NCI-H2196 treated with DMSO at 0.1 percent for 48 hours (cell line): ENCODE data around the gene STX1A.
A peak's percentile ranks its signal among the peaks of the same experiment; 100 is the strongest.
"Not testable (repeated sequence)": the region's sequence is repeated elsewhere in the genome, so short reads cannot be mapped to it uniquely, and the experiment has no call there.

Experiments used
- DNase-seq: peaks from one replicate; lab custom pipeline; 2025; ENCODE audit not compliant: unreplicated experiment; lab: John Stamatoyannopoulos, UW

The STX1A gene

GRCh38 chr7:73683788-73684693 is 35.4 kb downstream of the STX1A start:
- no peak for DNase-seq

DNA sequence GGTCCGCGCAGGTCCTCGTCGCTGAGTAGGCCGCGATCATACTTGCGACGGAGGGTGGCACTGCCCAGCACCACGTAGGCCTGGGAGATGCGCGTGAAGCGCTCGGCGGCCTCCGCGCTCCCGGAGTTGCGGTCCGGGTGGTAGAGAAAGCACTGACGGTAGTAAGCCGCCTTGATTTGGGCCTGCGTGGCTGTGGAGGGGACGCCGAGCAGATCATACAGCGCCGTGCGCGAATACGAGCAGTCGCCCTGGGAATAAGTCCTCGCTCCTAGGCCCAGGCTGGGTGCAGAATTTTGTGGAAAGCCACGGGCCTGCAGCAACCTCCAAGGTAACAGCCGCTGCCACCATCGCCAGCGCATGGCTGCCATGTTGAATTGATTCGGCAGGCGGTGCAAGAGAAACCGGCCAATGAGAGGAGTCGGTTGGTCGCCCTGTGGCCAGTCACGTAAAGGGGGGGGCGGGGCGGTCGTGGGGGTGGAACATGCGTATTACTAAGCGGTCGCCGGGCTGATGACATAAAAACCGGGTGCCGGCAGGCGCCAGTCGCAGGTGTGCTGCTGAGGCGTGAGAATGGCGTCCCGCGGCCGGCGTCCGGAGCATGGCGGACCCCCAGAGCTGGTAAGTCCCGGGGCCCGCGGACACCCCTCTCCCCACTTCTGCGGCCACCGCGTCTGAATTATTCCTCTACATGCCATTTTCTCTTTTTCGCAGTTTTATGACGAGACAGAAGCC is 36.2 kb downstream of the STX1A start, which contains the start of the genes BUD23 and DNAJC30:
Gene BUD23, plus strand, starts transcription at position 542 of the 732 bp plus-strand sequence. Its CDS starts 29 bp downstream, at position 571.
Gene DNAJC30, minus strand, starts transcription at position 398 of the 732 bp plus-strand sequence. Its CDS starts 30 bp downstream, at position 368.
- DNase-seq, result peak; percentile 87

GRCh38 chr7:73682745-73683055 is 36.8 kb downstream of the STX1A start:
- DNase-seq, result no peak

DNA sequence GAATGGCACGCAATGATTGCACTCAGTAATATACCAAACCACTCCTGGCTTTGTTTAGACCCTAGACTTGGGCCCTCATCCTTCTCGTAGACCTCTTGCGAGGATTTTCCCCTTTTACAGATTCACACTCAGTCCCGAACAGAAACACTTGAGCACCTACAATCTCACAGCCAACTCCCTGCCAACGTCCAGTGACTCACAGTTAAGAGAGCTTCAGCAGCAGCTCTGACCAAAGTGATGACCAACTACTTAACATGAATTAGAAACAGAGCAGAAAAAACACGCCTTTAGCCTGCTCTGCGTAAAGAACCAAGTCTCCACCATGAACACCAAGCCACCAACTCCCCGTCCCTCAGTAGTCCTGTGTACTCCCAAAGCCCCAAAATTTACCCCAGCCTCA is 38.4 kb downstream of the STX1A start:
- no peak for DNase-seq

GRCh38 chr7:73680501-73680900 is 39.0 kb downstream of the STX1A start:
- no peak for DNase-seq

- no peak for DNase-seq
These were observed 39.8 kb downstream of the STX1A start for GRCh38 chr7:73679709-73680108.

DNA sequence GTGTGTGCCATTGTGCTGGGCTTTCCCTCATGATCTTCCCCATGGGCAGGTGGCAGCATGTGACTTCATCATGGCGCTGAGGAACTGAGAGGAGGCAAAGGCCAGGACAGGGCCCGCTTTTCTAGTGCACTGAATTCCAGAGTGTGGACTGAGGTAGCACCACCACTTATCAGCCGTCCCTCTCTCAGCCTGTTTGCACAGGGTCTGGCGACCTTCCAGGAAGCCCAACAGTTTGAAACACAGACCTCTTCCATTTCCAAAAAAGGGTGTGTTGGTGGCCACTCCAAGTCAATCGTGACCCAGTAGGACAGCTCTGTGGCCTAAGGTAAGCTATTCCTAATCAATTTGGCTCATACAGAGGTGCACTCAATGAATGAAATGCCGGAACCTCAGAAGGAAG is 40.6 kb downstream of the STX1A start:
- no peak for DNase-seq

- not testable (repeated sequence) for DNase-seq
These were observed 43.4 kb downstream of the STX1A start for GRCh38 chr7:73676062-73676461.

GRCh38 chr7:73674468-73675124 is 44.9 kb downstream of the STX1A start:
- DNase-seq, result no peak

GRCh38 chr7:73671857-73672445 is 47.5 kb downstream of the STX1A start:
- DNase-seq, result no peak

- DNase-seq, result no peak
These were observed 48.2 kb downstream of the STX1A start for GRCh38 chr7:73671322-73671661.

- no peak for DNase-seq
These were observed 49.5 kb downstream of the STX1A start for GRCh38 chr7:73669858-73670385.

- no peak for DNase-seq
These were observed 50.2 kb downstream of the STX1A start for GRCh38 chr7:73669288-73669701.

GRCh38 chr7:73668886-73669230 is 50.6 kb downstream of the STX1A start:
- no peak for DNase-seq

DNA sequence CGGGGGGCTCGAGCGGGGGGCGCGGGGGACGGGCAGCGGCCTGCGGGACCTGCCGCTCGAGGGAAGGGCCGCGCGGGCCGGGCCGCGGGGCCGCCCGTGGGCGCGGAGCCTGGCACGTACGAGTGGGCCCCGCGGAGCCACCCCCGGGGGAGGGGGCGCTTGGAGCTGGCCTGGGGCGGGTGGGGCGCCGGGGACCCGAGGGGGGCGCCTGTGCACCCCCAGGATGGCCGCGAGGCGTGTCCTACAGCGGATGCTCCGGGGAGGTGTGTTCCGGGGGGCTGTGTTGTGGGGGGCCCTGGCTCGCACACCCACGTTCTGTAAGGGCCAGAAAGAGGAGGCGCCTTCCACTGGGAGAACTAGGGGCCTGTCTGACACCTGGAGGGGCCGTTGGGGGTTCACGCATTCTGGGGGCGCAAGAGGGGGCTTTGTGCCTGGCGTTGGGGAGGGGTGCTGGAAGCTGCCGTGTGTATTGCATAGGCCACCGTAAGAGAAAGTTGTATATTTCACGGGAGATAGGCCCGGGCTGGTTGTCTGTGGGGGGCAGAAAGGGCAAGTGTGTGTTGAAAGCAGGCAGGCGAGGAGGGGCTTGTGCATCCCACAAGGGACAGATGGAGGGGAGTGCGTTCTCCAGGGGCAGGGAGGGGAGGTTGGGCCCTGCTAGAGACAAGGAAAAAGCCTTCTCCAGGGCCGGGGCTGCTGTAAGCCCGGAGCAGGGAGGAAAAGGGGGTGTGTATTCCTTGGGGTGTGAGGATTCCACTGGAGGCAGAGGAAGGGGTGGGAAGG is 51.2 kb downstream of the STX1A start:
- DNase-seq, result no peak

DNA sequence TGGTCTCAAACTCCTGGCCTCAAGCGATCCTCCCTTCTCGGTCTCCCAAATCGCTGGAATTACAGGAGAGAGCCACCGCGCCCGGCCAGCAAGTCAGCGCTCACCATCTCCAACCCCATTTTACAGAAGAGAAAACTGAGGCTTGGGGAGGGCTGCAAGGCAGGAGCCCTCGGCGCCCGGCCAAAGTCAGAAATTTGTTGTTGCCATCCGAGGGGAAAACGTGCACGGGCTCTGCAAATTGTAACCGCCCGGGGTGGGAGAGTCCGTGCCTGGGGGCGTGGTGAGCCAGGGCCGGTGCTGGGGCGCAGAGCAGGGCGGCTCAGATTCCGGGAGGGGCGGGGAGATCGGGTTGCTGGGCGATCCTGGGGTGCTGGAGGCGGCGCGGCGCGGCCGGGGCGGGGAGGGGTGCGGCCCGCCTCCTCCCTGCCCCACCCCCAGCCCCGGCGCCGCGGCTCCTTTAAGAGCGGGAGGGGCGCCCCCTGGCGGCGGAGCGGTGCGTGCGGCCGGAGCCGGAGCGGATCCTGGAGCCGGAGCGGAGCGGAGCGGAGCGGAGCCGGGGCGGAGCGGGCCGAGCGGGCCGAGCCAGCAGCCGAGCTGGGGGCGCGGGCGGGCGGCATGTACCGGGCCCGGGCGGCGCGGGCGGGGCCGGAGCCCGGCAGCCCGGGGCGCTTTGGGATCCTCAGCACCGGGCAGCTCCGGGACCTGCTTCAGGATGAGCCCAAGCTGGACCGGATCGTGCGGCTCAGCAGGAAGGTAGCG is 51.9 kb downstream of the STX1A start, which contains the start of gene VPS37D:
Gene VPS37D, plus strand, starts transcription at position 488 of the 759 bp plus-strand sequence. Its CDS starts 128 bp downstream, at position 616.
- DNase-seq, result peak; percentile 74

GRCh38 chr7:73663033-73663432 is 56.4 kb downstream of the STX1A start:
- no peak for DNase-seq

GRCh38 chr7:73660594-73660993 is 58.9 kb downstream of the STX1A start:
- not testable (repeated sequence) for DNase-seq

- DNase-seq, result no peak
These were observed 59.5 kb downstream of the STX1A start for GRCh38 chr7:73659983-73660382.
